HepG2 (cell line): ENCODE measurements around the gene SPATA21. TPM values are rescaled to one million over a fixed set of nuclear protein-coding genes. Genes with fewer than 3 reads are reported as not detected.

ENCODE experiments used
- ADNP ChIP-seq: sonication (generic); formaldehyde crosslinking; IDR thresholded peaks from 2 replicates; pipeline ENCODE4 v1.4.0; 2020; ENCODE audit warnings: missing genetic modification reagents
- CCDC6 ChIP-seq: sonication (generic); formaldehyde crosslinking; IDR thresholded peaks from 2 replicates; pipeline ENCODE4 v1.8.1; 2022; ENCODE audit warnings: mild to moderate bottlenecking, missing genetic modification reagents, moderate library complexity
- MAF1 ChIP-seq: sonication (generic); formaldehyde crosslinking; IDR thresholded peaks from 2 replicates; pipeline ENCODE4 v1.5.0; 2020; ENCODE audit warnings: missing genetic modification reagents, borderline replicate concordance
- NCOA5 ChIP-seq: sonication (generic); formaldehyde crosslinking; IDR thresholded peaks from 2 replicates; pipeline ENCODE4 v1.4.0; 2020; ENCODE audit warnings: missing genetic modification reagents
- NFYC ChIP-seq: IDR thresholded peaks from 2 replicates; pipeline ENCODE4 v1.6.1; 2016; ENCODE audit warnings: missing genetic modification reagents, missing compliant biosample characterization
- NR2F6 ChIP-seq, 2 experiments: IDR thresholded peaks; 2 replicates each; pipeline ENCODE4 v1.6.1; 2016; ENCODE audit warnings: antibody characterized with exemption in 1 of 2, mild to moderate bottlenecking in 1 of 2
- PCBP2 ChIP-seq: fragments of 200-400 bp; formaldehyde crosslinking; optimal IDR thresholded peaks from 2 replicates; pipeline ENCODE3; 2018; ENCODE audit warnings: low read length, low read depth; ENCODE audit not compliant: poor library complexity, severe bottlenecking
- TGIF2 ChIP-seq: IDR thresholded peaks from 2 replicates; pipeline ENCODE4 v1.6.1; 2016; ENCODE audit warnings: control low read depth, missing compliant biosample characterization
- ZFP37 ChIP-seq: sonication (generic); formaldehyde crosslinking; IDR thresholded peaks from 2 replicates; pipeline ENCODE4 v1.4.0; 2020; ENCODE audit warnings: missing genetic modification reagents, borderline replicate concordance
- ZIK1 ChIP-seq: sonication (generic); formaldehyde crosslinking; IDR thresholded peaks from 2 replicates; pipeline ENCODE4 v1.5.0; 2020; ENCODE audit warnings: mild to moderate bottlenecking, low read depth, missing genetic modification reagents, borderline replicate concordance
- ZNF549 ChIP-seq: sonication (generic); formaldehyde crosslinking; IDR thresholded peaks from 2 replicates; pipeline ENCODE4 v1.5.0; 2020; ENCODE audit warnings: missing genetic modification reagents
- ZNF558 ChIP-seq: sonication (generic); formaldehyde crosslinking; IDR thresholded peaks from 2 replicates; pipeline ENCODE4 v1.9.0; 2022; ENCODE audit warnings: mild to moderate bottlenecking, missing genetic modification reagents, borderline replicate concordance
- ZNF619 ChIP-seq: sonication (generic); formaldehyde crosslinking; IDR thresholded peaks from 2 replicates; pipeline ENCODE4 v1.4.0; 2020; ENCODE audit warnings: mild to moderate bottlenecking, missing genetic modification reagents
- ZNF75D ChIP-seq: sonication (generic); formaldehyde crosslinking; IDR thresholded peaks from 2 replicates; pipeline ENCODE4 v1.8.1; 2023; ENCODE audit warnings: missing genetic modification reagents, mild to moderate bottlenecking, borderline replicate concordance
- ZZZ3 ChIP-seq: sonication (generic); formaldehyde crosslinking; IDR thresholded peaks from 2 replicates; pipeline ENCODE4 v1.4.0; 2020; ENCODE audit warnings: missing genetic modification reagents, mild to moderate bottlenecking, borderline replicate concordance
- polyA plus RNA-seq, 8 experiments: library from polyadenylated mRNA; depleted of rRNA in 3 of 8; stranded (reverse) in 7 of 8; unstranded in 1 of 8; fragments of >200 nt; fragmentation: Illumina TruSeq in 4 of 8; extraction: Trizol in 4 of 8; gene quantifications; 2 replicates each; pipeline versions ENCODE4 v1.2.1 to v1.2.3, GENCODE V29; 2011 to 2016; ENCODE audit warnings: low read depth in 4 of 8, missing spikeins in 1 of 8, mixed read lengths in 1 of 8; ENCODE audit not compliant: insufficient read depth in 1 of 8
- total RNA-seq, 5 experiments: library from RNA; depleted of rRNA; stranded (reverse); fragments of >200 nt; fragmentation: Illumina TruSeq; extraction: Trizol; gene quantifications; 2 replicates each; pipeline ENCODE4 v1.2.3, GENCODE V29; 2016; ENCODE audit warnings: low read depth in 1 of 5
- TF ChIP-seq, protein P1 (sequence below): IDR thresholded peaks from 2 replicates; pipeline ENCODE4 v1.6.1; 2016; ENCODE audit warnings: low read depth, control low read depth
- TF ChIP-seq, protein P2 (sequence below): sonication (generic); formaldehyde crosslinking; IDR thresholded peaks from 2 replicates; pipeline ENCODE4 v1.5.0; 2020; ENCODE audit warnings: mild to moderate bottlenecking, missing genetic modification reagents, borderline replicate concordance
- TF ChIP-seq, protein P3 (sequence below): sonication (generic); formaldehyde crosslinking; IDR thresholded peaks from 2 replicates; pipeline ENCODE4 v1.4.0; 2020; ENCODE audit warnings: missing genetic modification reagents
- TF ChIP-seq, protein P4 (sequence below): sonication (generic); formaldehyde crosslinking; IDR thresholded peaks from 2 replicates; pipeline ENCODE4 v1.4.0; 2020; ENCODE audit warnings: mild to moderate bottlenecking, missing genetic modification reagents, borderline replicate concordance

Gene SPATA21
- total and polyA plus RNA-seq, 2 of the 13 experiments (the other 11 are each of a cell fraction or from before 2014, with no cell fraction given): 0.80 to 1.4 TPM

DNA sequence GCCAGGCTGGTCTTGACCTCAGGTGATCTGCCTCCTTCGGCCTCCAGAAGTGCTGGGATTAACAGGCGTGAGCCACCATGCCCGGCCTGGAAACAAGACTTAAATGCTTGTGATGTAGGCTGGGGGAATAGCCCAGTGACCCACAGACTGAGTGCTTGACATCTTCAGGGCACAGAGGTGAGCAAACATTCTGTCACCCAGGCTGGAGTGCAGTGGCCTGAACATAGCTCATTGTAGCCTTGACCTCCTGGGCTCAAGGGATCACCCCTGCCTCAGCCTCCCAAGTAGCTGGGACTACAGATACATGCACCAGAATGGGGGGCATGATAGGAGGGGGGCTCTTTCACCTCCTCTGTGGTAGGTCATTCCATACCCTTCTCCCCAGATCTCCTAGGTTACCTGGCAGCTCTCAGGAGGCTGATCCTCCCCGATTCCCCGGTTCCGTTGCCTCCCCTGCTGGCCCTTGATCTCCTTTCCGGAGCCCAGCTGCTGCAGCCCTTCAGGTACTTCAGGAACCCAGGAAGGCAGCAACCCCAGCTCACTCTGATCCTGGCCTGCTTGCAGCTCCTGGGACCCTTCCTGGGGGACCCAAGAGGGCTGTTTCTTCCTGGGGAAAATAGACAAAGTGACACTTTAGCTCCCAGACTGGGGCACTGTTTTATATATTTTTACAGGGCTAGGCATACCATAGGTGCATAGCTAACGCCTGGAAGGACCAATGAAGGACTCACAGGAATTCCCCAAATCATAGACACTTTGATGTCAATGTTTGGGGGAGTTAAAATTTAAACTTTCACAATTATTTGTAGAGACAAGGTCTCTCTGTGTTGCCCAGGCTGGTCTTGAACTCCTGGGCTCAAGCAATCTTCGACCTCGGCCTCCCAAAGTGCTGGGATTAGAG, 11.8 kb downstream of the SPATA21 start (continued):
- TF ChIP-seq ZNF75D (CRISPR knock-in tag) (no peak), NR2F6 (IDR thresholded peaks at IDR 0.05) (peak; percentile 77), NR2F6 (CRISPR knock-in tag; IDR thresholded peaks at IDR 0.05) (peak; percentile 90), MAF1 (CRISPR knock-in tag) (no peak), ADNP (CRISPR knock-in tag) (no peak), ZNF549 (CRISPR knock-in tag) (no peak), NCOA5 (CRISPR knock-in tag) (no peak), ZNF619 (CRISPR knock-in tag) (0 out of 2 replicates have a peak, but pooled peaks have one; percentile 41), NFYC (no peak), TGIF2 (CRISPR knock-in tag) (no peak; the same call in 1 of the 2 replicates), ZIK1 (CRISPR knock-in tag) (no peak), CCDC6 (no peak), ZZZ3 (CRISPR knock-in tag) (no peak), ZNF558 (CRISPR knock-in tag) (0 out of 2 replicates have a peak, but pooled peaks have one; percentile 28), PCBP2 (no peak), ZFP37 (CRISPR knock-in tag) (no peak)
- TF ChIP-seq, protein P1, sequence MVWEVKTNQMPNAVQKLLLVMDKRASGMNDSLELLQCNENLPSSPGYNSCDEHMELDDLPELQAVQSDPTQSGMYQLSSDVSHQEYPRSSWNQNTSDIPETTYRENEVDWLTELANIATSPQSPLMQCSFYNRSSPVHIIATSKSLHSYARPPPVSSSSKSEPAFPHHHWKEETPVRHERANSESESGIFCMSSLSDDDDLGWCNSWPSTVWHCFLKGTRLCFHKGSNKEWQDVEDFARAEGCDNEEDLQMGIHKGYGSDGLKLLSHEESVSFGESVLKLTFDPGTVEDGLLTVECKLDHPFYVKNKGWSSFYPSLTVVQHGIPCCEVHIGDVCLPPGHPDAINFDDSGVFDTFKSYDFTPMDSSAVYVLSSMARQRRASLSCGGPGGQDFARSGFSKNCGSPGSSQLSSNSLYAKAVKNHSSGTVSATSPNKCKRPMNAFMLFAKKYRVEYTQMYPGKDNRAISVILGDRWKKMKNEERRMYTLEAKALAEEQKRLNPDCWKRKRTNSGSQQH (CRISPR knock-in tag): no peak
- TF ChIP-seq, protein P2, sequence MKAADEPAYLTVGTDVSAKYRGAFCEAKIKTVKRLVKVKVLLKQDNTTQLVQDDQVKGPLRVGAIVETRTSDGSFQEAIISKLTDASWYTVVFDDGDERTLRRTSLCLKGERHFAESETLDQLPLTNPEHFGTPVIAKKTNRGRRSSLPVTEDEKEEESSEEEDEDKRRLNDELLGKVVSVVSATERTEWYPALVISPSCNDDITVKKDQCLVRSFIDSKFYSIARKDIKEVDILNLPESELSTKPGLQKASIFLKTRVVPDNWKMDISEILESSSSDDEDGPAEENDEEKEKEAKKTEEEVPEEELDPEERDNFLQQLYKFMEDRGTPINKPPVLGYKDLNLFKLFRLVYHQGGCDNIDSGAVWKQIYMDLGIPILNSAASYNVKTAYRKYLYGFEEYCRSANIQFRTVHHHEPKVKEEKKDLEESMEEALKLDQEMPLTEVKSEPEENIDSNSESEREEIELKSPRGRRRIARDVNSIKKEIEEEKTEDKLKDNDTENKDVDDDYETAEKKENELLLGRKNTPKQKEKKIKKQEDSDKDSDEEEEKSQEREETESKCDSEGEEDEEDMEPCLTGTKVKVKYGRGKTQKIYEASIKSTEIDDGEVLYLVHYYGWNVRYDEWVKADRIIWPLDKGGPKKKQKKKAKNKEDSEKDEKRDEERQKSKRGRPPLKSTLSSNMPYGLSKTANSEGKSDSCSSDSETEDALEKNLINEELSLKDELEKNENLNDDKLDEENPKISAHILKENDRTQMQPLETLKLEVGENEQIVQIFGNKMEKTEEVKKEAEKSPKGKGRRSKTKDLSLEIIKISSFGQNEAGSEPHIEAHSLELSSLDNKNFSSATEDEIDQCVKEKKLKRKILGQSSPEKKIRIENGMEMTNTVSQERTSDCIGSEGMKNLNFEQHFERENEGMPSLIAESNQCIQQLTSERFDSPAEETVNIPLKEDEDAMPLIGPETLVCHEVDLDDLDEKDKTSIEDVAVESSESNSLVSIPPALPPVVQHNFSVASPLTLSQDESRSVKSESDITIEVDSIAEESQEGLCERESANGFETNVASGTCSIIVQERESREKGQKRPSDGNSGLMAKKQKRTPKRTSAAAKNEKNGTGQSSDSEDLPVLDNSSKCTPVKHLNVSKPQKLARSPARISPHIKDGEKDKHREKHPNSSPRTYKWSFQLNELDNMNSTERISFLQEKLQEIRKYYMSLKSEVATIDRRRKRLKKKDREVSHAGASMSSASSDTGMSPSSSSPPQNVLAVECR (CRISPR knock-in tag): no peak; the same call in 1 of the 2 replicates
- TF ChIP-seq, protein P3, sequence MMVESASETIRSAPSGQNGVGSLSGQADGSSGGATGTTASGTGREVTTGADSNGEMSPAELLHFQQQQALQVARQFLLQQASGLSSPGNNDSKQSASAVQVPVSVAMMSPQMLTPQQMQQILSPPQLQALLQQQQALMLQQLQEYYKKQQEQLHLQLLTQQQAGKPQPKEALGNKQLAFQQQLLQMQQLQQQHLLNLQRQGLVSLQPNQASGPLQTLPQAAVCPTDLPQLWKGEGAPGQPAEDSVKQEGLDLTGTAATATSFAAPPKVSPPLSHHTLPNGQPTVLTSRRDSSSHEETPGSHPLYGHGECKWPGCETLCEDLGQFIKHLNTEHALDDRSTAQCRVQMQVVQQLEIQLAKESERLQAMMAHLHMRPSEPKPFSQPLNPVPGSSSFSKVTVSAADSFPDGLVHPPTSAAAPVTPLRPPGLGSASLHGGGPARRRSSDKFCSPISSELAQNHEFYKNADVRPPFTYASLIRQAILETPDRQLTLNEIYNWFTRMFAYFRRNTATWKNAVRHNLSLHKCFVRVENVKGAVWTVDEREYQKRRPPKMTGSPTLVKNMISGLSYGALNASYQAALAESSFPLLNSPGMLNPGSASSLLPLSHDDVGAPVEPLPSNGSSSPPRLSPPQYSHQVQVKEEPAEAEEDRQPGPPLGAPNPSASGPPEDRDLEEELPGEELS (CRISPR knock-in tag): peak; percentile 18; the same call in 1 of the 2 replicates
- TF ChIP-seq, protein P4, sequence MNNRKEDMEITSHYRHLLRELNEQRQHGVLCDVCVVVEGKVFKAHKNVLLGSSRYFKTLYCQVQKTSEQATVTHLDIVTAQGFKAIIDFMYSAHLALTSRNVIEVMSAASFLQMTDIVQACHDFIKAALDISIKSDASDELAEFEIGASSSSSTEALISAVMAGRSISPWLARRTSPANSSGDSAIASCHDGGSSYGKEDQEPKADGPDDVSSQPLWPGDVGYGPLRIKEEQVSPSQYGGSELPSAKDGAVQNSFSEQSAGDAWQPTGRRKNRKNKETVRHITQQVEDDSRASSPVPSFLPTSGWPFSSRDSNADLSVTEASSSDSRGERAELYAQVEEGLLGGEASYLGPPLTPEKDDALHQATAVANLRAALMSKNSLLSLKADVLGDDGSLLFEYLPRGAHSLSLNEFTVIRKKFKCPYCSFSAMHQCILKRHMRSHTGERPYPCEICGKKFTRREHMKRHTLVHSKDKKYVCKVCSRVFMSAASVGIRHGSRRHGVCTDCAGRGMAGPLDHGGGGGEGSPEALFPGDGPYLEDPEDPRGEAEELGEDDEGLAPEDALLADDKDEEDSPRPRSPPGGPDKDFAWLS (CRISPR knock-in tag): no peak
